AML-193 (cell line): ENCODE data around the gene RFFL.
"Not testable (repeated sequence)": the region's sequence is repeated elsewhere in the genome, so short reads cannot be mapped to it uniquely, and the experiment has no call there.

Source experiments
- DNase-seq, 2 experiments: peaks; one replicate each; lab custom pipeline; 2025; lab: John Stamatoyannopoulos, UW

Gene RFFL

GRCh38 chr17:35003778-35004177 lies 59.7 kb downstream of the RFFL start:
- DNase-seq, result no peak

DNA sequence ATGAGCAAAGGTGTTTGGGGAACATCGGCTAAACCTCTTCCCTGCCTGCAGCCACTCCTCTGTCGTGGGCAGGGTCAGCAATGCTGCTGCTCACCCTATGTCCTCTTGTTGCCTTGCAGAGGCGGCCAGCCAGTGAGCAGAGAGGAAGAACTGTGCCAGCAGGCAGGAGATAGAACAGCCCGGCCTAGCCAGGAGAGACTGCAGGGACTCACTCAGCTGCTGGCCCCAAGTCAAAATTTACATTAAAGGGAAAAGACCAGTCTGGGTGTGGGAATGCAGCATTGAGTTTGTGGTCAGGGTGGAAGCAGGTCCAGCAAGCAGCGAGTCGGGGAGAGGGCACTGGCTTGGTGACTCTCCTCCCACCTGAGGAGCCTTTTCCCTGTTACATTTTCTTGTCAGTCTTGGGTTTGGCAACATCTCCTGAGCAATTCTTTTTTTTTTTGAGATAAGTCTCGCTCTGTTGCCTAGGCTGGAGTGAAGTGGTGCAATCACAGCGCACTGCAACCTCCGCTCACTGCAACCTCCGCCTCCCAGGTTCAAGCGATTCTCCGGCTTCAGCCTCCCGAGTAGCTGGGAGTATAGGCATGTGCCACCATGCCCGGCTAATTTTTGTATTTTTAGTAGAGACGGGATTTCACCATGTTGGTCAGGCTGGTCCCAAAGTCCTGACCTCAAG lies 60.5 kb downstream of the RFFL start:
- no peak for DNase-seq

- no peak for DNase-seq
Measured at GRCh38 chr17:35001549-35001948, 62.0 kb downstream of the RFFL start.

DNA sequence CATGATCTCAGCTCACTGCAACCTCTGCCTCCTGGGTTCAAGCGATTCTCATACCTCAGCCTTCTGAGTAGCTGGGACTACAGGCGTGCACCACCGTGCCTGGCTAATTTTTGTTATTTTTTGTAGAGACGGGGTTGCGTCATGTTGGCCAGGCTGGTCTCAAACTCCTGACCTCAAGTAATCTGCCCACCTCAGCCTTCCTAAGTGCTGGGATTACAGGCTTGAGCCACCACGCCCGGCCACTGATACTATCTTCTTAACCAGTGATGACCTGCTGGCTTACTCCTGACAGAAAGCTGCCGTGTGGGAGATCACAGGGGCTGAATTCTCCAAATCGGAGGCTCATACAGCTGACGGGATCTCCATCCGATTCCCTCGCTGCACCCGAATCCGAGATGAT lies 62.5 kb downstream of the RFFL start:
- not testable (repeated sequence) for DNase-seq

GRCh38 chr17:34999456-34999855 lies 64.1 kb downstream of the RFFL start:
- no peak for DNase-seq

DNA sequence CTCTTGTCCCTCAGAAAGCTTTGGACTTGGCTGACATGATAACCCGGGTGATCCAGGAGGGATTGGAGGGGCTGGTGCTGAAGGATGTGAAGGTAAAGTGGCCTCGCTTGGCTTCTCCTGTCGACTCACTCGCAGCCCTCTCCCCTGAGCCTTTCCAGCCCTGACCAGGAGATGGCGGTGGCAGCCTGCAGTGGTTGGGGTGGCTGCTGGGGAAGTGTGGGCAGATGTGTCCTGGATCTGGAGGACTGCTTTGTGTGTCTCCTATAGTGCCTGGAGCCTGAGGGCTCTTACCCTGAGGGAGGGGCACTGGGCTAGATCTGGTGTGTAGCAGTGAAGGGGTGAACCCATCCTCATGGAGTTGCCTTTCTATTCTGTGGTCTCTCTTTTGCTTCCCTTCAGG lies 65.3 kb downstream of the RFFL start:
- DNase-seq, result peak; percentile 70 to 75

DNA sequence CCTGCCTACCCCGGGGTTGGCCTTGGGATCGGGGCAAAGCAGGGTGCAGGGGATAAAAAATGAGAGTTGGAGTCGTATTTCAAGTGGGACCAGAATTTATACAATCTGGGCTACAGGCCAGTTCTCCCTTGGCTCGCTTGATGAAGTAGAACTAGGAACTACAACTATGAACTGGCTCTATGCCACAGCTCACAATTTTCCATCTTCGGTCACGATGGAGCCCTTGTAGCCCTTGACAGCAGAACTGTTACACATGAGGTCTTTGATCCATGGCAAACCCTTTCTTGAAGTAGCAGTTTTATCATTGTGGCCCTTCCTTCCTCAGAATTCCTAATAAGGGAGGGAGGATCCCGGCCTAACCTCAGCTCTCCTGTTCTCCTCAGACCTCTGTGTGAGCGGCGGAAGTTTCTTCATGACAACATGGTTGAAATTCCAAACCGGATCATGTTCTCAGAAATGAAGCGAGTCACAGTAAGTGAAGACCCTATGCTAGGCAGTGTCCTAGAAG lies 66.1 kb downstream of the RFFL start:
- DNase-seq, result no peak

GRCh38 chr17:34996422-34997285 lies 66.9 kb downstream of the RFFL start:
- DNase-seq, result peak; percentile 55 to 64

GRCh38 chr17:34993031-34993430 lies 70.5 kb downstream of the RFFL start:
- peak; percentile 60 to 71 for DNase-seq

DNA sequence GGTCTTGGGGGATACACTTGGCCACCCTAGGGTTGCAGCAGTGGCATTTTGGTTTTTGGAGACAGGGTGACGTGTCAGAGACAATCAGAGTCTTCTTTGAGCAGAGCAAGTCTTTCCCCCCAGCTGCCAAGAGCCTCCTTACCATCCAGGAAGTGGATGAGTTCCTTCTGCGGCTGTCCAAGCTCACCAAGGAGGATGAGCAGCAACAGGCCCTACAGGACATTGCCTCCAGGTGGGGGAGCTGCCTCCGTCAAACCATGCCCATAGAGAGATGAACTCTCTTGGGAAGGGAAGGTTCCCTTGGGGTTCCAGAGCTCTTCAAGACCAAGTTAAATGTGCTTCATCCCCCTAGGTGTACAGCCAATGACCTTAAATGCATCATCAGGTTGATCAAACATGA lies 71.9 kb downstream of the RFFL start:
- DNase-seq, result no peak

- DNase-seq, result peak; percentile 91 to 92
Measured at GRCh38 chr17:34990921-34991365, 72.6 kb downstream of the RFFL start.

DNA sequence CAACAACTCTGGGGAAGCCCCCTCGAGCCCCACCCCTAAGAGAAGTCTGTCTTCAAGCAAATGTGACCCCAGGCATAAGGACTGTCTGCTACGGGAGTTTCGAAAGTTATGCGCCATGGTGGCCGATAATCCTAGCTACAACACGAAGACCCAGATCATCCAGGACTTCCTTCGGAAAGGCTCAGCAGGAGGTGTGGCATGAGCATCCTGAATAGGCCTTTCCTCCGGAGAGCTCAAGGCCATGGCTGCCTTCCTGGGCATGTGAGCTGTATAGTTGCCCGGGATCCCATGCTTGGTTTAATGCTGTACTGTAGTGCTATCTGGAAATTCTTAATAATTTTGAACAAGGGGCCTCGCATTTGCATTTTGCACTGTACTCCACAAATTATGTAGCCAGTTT lies 74.0 kb downstream of the RFFL start:
- no peak for DNase-seq

DNA sequence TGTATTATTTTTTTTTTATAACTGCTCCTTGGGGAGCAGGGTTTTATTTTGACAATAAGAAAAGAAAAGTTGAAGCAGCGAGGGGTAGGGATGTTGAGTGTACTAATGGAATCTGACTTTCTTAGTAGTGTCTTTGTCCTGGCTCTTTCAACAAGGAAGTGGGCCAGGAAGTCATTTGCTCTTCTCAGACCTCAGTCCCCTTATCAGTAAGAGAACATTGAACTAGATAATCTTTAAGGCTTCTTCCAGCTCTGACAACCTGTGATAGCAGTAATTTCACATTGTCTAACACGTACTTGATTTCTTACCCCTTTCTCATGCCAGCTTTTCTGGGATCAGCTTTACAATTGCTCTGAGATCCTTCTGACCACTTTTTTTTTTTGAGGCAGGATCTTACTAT lies 74.9 kb downstream of the RFFL start:
- DNase-seq, result no peak

DNA sequence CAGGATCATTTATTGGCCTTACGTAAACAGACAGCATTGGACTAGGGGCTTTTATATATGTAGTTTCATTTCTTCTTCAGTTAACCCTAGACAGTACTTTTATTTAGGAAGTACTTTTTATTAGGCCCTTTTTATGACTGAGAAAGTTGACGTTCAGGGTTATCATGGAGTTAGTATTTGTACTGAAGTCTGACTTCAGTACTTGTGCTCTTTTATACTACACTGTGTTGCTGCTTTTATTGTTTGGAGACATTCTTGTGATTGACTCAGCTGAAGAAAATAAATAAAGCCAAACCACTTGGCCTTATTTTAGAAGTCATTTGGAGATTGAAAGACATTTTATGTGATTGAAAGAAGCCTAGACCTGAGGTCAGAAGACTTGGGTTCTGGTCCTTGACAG lies 76.3 kb downstream of the RFFL start:
- no peak for DNase-seq

- no peak for DNase-seq
Measured at GRCh38 chr17:34981538-34982241, 81.8 kb downstream of the RFFL start.

DNA sequence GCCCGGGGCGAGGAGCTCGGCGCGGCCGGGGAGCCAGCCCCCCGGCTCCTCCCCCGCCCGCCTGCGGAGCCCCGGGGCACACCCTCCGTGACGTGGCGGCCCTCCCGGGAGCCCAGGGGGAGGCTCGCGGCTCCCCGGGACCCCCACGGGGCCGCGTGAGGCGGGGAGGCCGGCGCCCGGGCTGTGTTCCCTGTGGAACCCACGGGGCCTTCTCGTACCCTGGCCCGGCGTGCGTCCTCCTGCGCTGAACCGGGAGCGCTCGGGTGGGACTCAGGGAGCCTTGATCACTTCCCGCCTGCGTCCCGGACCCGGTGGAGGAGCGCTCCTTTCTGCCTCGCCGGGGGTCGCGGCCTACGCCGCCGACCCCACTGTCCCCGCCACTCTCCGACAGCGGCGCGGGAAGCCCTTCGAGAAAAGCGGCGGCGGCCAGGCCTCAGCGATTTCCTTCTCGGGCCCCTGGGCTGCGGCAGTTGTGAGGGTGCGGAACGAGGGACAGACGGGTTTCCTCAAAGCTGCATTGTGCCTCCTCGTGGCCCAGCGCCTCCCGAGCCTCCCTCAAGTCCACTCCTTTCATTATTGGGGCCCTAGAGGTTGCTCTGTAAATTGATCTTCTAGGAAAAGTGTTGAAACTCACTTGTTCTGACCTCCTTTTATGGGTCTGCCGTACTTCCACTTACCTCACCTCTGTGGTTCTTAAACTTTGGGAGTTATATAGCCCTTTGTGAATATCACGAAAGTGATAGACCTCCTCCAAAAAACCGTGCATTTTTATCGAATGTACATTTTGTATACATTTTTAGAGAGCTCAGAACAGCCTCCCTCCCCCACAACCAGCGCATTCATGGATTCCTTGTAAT lies 82.6 kb downstream of the RFFL start:
- peak; percentile 96 for DNase-seq

- DNase-seq, result peak; percentile 92 to 95
Measured at GRCh38 chr17:34980353-34980680, 83.2 kb downstream of the RFFL start, which contains the start of gene LIG3. LIG3 (plus strand) TSS chr17:34980512; CDS start chr17:34983006, 2,494 bp downstream.

GRCh38 chr17:34979650-34980352 lies 83.7 kb downstream of the RFFL start:
- no peak for DNase-seq

GRCh38 chr17:34979153-34979552 lies 84.4 kb downstream of the RFFL start:
- no peak for DNase-seq

DNA sequence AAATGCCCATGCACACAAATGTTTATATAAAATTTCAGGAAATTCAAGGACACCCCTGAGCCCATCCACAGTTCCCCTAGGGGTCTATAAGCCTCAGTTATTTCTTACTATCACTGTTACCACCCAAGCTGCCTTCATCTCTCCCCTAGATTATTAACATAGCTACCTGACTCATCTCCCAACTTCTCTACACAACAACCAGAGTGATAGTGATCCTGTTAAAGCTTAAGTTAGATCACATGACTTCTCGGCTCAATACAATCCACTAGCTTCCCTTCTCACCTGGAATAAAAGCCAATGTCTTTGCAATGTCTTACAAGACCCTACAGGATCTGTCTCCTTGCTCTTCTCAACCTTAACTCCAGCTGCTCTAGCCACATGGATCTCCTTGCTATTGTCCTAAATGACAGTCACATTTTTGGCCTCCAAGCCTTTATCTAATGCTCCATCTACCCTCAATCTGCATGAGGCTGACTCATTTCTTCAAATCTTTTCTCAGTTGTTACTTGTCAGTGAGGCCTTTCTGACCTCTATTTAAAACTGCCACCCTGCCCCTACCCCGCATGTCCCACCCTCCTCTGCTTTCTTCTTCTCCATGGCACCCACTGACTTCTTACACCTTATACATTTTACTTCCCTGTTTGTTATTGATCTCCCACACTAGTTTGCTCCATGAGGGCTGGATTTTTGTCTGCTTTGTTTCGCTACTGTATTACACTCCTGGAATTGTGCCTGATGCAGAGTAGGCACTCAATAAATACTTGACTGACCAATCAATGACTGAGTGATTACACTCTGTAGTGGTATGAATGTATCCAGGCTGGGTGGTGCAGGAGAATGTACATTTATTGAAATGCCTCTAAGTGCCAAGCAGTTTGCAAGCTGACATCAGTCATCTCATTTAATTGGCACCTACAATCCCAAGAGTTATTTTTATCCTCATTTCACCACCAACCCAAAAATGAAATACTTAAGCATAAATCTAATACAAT lies 88.4 kb downstream of the RFFL start:
- no peak for DNase-seq
